HG03139 (cell line): ENCODE data around the gene GMNN.

Experiments
- ATAC-seq: cut with Tn5 transposase; IDR thresholded peaks from one replicate; pipeline ENCODE4 v1.9.1; 2021; ENCODE audit not compliant: unreplicated experiment

GMNN gene

GRCh38 chr6:24799541-24799915, 24.8 kb downstream of the GMNN start:
- no peak for ATAC-seq

- ATAC-seq, result no peak
Observed at GRCh38 chr6:24802271-24803059, 27.7 kb downstream of the GMNN start.

- ATAC-seq, result no peak
Observed at GRCh38 chr6:24807584-24807983, 32.8 kb downstream of the GMNN start.

- ATAC-seq, result no peak
Observed at GRCh38 chr6:24809728-24810127, 35.0 kb downstream of the GMNN start.

- no peak for ATAC-seq
Observed at GRCh38 chr6:24818346-24818745, 43.6 kb downstream of the GMNN start.

- ATAC-seq, result no peak
Observed at GRCh38 chr6:24821860-24822444, 47.2 kb downstream of the GMNN start.

GRCh38 chr6:24822696-24823095, 48.0 kb downstream of the GMNN start:
- no peak for ATAC-seq

- no peak for ATAC-seq
Observed at GRCh38 chr6:24823185-24823584, 48.4 kb downstream of the GMNN start.

- ATAC-seq, result no peak
Observed at GRCh38 chr6:24824142-24824938, 49.6 kb downstream of the GMNN start.

- ATAC-seq, result no peak
Observed at GRCh38 chr6:24825130-24825630, 50.4 kb downstream of the GMNN start.

- ATAC-seq, result no peak
Observed at GRCh38 chr6:24827162-24827561, 52.4 kb downstream of the GMNN start.

- no peak for ATAC-seq
Observed at GRCh38 chr6:24827970-24828369, 53.2 kb downstream of the GMNN start.

- ATAC-seq, result no peak
Observed at GRCh38 chr6:24829657-24830056, 54.9 kb downstream of the GMNN start.

GRCh38 chr6:24831771-24832716, 57.3 kb downstream of the GMNN start:
- no peak for ATAC-seq

- ATAC-seq, result no peak
Observed at GRCh38 chr6:24832794-24833193, 58.1 kb downstream of the GMNN start.

- no peak for ATAC-seq
Observed at GRCh38 chr6:24833711-24834386, 59.1 kb downstream of the GMNN start.
